Astrocyte (in vitro differentiated cells and primary cell): Measurements from ENCODE around the gene SNX11. TPM values are rescaled to one million over a fixed set of nuclear protein-coding genes. Genes with fewer than 3 reads are reported as not detected.

Source experiments
- DNase-seq: peaks from one replicate; pipeline ENCODE4 v3.0.0-alpha.2; 2010; ENCODE audit warnings: low read depth
- FAIRE-seq: peaks from 2 replicates; lab custom pipeline; 2011; peaks lifted over from hg19 to GRCh38; lab: Jason Lieb, UNC
- H2AFZ ChIP-seq: 2 replicates; pipeline ENCODE4 v1.6.0; 2012; ENCODE audit warnings: low read depth, low read length, inconsistent platforms
- H3K27ac ChIP-seq: 2 replicates; pipeline ENCODE4 v1.5.1; 2011; ENCODE audit warnings: low read depth, low read length, inconsistent platforms
- H3K27me3 ChIP-seq: 2 replicates; pipeline ENCODE4 v1.6.0; 2011; ENCODE audit warnings: low read length, inconsistent platforms; ENCODE audit not compliant: insufficient read depth
- H3K36me3 ChIP-seq: 2 replicates; pipeline ENCODE4 v1.5.1; 2011; ENCODE audit warnings: low read length, inconsistent platforms; ENCODE audit not compliant: insufficient read depth
- H3K4me1 ChIP-seq: 2 replicates; pipeline ENCODE4 v1.5.1; 2011; ENCODE audit warnings: low read length, inconsistent platforms; ENCODE audit not compliant: insufficient read depth
- H3K4me2 ChIP-seq: 2 replicates; pipeline ENCODE4 v1.6.0; 2012; ENCODE audit warnings: low read length, inconsistent platforms
- H3K4me3 ChIP-seq: 2 replicates; pipeline ENCODE4 v1.5.1; 2011; ENCODE audit warnings: low read depth, mild to moderate bottlenecking, low read length, inconsistent platforms; ENCODE audit not compliant: insufficient read depth
- H3K79me2 ChIP-seq: 2 replicates; pipeline ENCODE4 v1.6.0; 2012; ENCODE audit warnings: mild to moderate bottlenecking, low read length, inconsistent platforms; ENCODE audit not compliant: insufficient read depth
- H3K9ac ChIP-seq: 2 replicates; pipeline ENCODE4 v1.6.0; 2012; ENCODE audit warnings: mild to moderate bottlenecking, low read length, inconsistent platforms
- H3K9me3 ChIP-seq: 2 replicates; pipeline ENCODE4 v1.5.1; 2012; ENCODE audit warnings: low read depth, mild to moderate bottlenecking, low read length, inconsistent platforms; ENCODE audit not compliant: insufficient read depth
- H4K20me1 ChIP-seq: 2 replicates; pipeline ENCODE4 v1.6.0; 2012; ENCODE audit warnings: low read length, inconsistent platforms; ENCODE audit not compliant: insufficient read depth
- H3K27ac Mint-ChIP-seq: one replicate; pipeline ENCODE4 v1.8.0; 2021; ENCODE audit warnings: mild to moderate bottlenecking, mixed read lengths; ENCODE audit not compliant: unreplicated experiment
- H3K27me3 Mint-ChIP-seq: one replicate; pipeline ENCODE4 v1.8.0; 2021; ENCODE audit warnings: low read depth, mixed read lengths; ENCODE audit not compliant: unreplicated experiment
- H3K36me3 Mint-ChIP-seq: one replicate; pipeline ENCODE4 v1.8.0; 2021; ENCODE audit warnings: low read depth, mixed read lengths; ENCODE audit not compliant: unreplicated experiment
- H3K4me1 Mint-ChIP-seq: one replicate; pipeline ENCODE4 v1.8.0; 2021; ENCODE audit warnings: low read depth, mixed read lengths; ENCODE audit not compliant: unreplicated experiment
- H3K4me3 Mint-ChIP-seq: one replicate; pipeline ENCODE4 v1.8.0; 2021; ENCODE audit warnings: mild to moderate bottlenecking, moderate library complexity, mixed read lengths; ENCODE audit not compliant: unreplicated experiment
- H3K9me3 Mint-ChIP-seq: one replicate; pipeline ENCODE4 v1.8.0; 2021; ENCODE audit warnings: mild to moderate bottlenecking, mixed read lengths; ENCODE audit not compliant: unreplicated experiment
- EZH2 ChIP-seq: IDR thresholded peaks from 2 replicates; pipeline ENCODE4 v1.6.1; 2012; ENCODE audit warnings: mild to moderate bottlenecking, low read length, inconsistent platforms; ENCODE audit not compliant: insufficient read depth
- total RNA-seq: library from RNA; stranded (reverse); gene quantifications from 2 replicates; pipeline ENCODE4 v1.2.1, GENCODE V29; 2021
- TF ChIP-seq, protein P1 (sequence below): IDR thresholded peaks from 2 replicates; pipeline ENCODE4 v1.5.1; 2011; ENCODE audit warnings: low read depth, mild to moderate bottlenecking, inconsistent platforms, low read length, moderate library complexity; ENCODE audit not compliant: insufficient read depth

SNX11 gene
- total RNA-seq, 1 donor from 2014 or later: 33.3 TPM

DNA sequence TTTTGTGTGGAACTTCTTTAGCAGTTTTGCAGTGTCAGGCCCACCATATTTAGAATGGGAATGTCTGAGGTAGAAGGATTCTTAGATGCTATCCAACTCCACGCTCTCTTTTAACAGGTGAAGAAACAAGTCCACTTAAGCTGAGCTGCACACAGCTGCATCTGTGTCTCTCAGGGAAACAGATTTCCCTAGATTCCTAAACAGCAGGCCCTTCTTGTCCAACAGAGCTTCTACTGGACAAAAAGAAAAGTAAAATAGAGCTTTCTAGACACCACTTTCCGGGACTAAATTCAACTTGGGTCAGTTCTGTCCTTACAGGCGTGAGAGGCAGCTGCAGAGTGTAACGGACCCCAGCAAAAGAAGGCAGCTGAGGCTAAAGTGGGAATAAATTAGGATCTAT is 51.7 kb downstream of the SNX11 start:
- Histone ChIP-seq H3K27ac (no peak overlapping the region), H3K79me2 (no peaks in the 10 kb centered on the region), H3K9me3 (no peaks in the 10 kb centered on the region), H3K4me3 (no peak overlapping the region), H2AFZ (no peak overlapping the region), H4K20me1 (no peaks in the 10 kb centered on the region), H3K36me3 (no peaks in the 10 kb centered on the region), H3K4me1 (no peaks in the 10 kb centered on the region), H3K4me2 (no peak overlapping the region), H3K9ac (no peak overlapping the region), H3K27me3 (peaks cover 5% of the 10 kb centered on the region)
- FAIRE-seq (no peak), DNase-seq (no peak)
- H3K27me3 Mint-ChIP-seq: peaks cover 25% of the 10 kb centered on the region
- no peaks in the 10 kb centered on the region for H3K36me3 Mint-ChIP-seq
- no peaks in the 10 kb centered on the region for H3K4me1 Mint-ChIP-seq
- H3K9me3 Mint-ChIP-seq: no peaks in the 10 kb centered on the region
- TF ChIP-seq EZH2: no peak
- TF ChIP-seq, protein P1, sequence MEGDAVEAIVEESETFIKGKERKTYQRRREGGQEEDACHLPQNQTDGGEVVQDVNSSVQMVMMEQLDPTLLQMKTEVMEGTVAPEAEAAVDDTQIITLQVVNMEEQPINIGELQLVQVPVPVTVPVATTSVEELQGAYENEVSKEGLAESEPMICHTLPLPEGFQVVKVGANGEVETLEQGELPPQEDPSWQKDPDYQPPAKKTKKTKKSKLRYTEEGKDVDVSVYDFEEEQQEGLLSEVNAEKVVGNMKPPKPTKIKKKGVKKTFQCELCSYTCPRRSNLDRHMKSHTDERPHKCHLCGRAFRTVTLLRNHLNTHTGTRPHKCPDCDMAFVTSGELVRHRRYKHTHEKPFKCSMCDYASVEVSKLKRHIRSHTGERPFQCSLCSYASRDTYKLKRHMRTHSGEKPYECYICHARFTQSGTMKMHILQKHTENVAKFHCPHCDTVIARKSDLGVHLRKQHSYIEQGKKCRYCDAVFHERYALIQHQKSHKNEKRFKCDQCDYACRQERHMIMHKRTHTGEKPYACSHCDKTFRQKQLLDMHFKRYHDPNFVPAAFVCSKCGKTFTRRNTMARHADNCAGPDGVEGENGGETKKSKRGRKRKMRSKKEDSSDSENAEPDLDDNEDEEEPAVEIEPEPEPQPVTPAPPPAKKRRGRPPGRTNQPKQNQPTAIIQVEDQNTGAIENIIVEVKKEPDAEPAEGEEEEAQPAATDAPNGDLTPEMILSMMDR: no peak
- no peak overlapping the region for H3K27ac Mint-ChIP-seq
- no peak overlapping the region for H3K4me3 Mint-ChIP-seq

DNA sequence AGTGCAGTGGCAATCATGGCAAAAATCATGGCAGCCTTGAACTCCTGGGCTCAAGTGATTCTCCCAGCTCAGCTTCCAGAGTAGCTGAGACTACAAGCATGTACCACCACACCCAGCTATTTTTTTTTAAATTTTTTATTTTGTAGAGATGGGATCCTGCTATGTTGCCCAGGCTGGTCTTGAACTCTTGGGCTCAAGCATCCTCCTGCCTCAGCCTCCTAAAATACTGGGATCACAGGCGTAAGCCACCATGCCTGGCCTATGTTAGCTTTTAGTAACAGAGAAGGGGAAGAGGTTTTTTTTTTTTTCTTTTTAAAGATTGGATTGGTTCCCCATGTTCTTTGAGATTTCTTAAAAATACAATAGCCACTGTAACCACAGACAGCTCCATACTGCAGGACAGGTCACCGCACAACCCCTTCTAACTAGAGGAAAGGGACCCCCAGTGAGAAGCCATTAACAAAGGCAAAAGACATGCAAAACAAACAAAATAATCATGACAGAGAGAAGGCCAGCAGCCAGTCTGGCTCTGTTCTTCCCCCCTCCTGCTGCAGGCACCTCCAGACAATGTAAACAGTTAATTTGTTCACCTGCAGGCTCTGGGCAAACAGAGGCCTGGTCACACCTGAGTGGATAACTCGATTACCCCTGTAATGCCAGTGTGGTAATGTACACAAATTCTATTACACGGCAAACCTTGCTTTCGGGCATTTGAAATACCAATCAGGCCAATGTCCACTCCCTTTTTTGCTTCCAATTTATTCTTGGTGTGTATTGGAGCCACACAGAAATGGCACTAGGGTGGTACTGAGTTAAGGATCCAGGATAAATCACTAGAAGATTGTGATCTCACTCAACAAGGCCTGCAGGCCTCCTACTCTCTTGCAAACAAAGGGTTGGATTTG is 52.9 kb downstream of the SNX11 start:
- Mint-ChIP-seq H3K4me3 (no peak overlapping the region), H3K27me3 (peaks cover 32% of the 10 kb centered on the region), H3K4me1 (no peaks in the 10 kb centered on the region), H3K27ac (no peak overlapping the region), H3K9me3 (no peaks in the 10 kb centered on the region), H3K36me3 (no peaks in the 10 kb centered on the region)
- H3K9me3 ChIP-seq: no peaks in the 10 kb centered on the region
- H4K20me1 ChIP-seq: no peaks in the 10 kb centered on the region
- no peak overlapping the region for H3K4me3 ChIP-seq
- DNase-seq (no peak), FAIRE-seq (no peak)
- peaks cover 7% of the 10 kb centered on the region for H3K27me3 ChIP-seq
- H3K27ac ChIP-seq: no peak overlapping the region
- no peak overlapping the region for H3K9ac ChIP-seq
- H3K4me2 ChIP-seq: no peak overlapping the region
- no peaks in the 10 kb centered on the region for H3K4me1 ChIP-seq
- H3K36me3 ChIP-seq: no peaks in the 10 kb centered on the region
- no peaks in the 10 kb centered on the region for H3K79me2 ChIP-seq
- no peak for TF ChIP-seq EZH2
- TF ChIP-seq, protein P1: no peak
- H2AFZ ChIP-seq: no peak overlapping the region
